HG02763 (cell line): Measurements from ENCODE around the gene STK24.

Experiments used
- ATAC-seq: cut with Tn5 transposase; IDR thresholded peaks from one replicate; pipeline ENCODE4 v1.9.1; 2021; ENCODE audit warnings: mild to moderate bottlenecking, moderate library complexity; ENCODE audit not compliant: unreplicated experiment

Gene STK24

DNA sequence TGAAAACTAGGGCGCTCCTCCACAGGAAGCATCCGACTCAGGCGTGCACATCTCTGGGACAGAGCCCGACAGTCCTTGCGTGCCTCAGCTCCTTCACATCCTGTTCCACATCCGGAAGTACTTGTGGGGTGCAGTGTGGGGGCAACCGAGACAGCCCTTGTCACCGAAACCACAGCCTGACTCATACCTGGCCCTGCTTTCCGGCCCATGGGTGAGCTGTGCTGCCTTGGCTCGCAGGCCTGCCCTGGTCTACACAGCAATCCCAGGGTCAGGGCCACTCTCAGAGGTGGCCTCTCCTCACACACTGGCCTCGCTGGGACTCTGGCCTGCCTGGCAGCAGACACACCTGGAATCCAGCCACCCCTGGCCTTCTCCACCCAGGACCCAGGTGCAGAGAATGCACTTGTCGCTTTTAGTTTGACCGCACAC is 100.4 kb downstream of the STK24 start:
- peak; percentile 93 for ATAC-seq

- ATAC-seq: peak; percentile 19
These were observed 100.8 kb downstream of the STK24 start for GRCh38 chr13:98476106-98476505.

- no peak for ATAC-seq
These were observed 101.4 kb downstream of the STK24 start for GRCh38 chr13:98475522-98475921.

DNA sequence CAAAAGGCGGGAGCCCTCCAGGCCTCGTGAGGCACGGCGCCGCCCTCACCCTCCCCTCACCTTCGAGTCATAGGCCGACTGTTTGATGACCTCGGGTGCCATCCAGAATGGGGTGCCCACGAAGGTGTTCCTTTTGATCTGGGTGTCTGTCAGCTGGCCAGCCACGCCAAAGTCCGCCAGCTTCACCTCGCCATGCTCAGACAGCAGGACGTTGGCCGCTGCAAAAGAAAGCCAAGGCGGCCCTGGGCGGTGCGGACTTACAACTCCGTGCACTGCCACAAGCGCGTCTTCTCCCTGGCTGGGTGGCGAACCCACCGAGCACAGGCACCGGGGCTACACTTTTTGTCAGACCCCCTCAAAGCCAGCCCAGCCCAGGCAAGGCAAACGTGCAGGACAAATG is 102.1 kb downstream of the STK24 start:
- ATAC-seq: no peak

DNA sequence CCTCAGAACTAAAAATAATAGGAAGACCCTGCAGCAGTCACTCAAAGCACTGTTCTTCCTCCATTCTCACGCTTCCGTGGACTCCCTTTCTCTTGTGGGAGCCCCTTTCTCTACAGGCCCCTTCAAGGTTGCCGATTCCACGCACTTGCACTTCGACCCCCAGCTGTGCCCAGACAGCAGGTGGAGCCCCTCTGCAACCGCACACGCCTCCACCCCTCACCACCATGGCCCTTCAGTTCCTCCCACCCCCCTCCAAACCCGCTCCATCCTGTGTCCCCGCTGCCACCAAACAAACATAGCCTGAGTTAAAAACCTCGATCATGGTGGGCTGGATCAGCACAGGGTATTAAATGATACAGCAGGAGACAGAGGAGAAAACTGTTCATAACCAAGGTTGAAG is 102.6 kb downstream of the STK24 start:
- ATAC-seq: no peak

- ATAC-seq: no peak
These were observed 103.1 kb downstream of the STK24 start for GRCh38 chr13:98473788-98474144.

- ATAC-seq: no peak
These were observed 103.6 kb downstream of the STK24 start for GRCh38 chr13:98473135-98473787.

GRCh38 chr13:98471934-98472333 is 105.0 kb downstream of the STK24 start:
- ATAC-seq: no peak

GRCh38 chr13:98470920-98471319 is 106.0 kb downstream of the STK24 start:
- no peak for ATAC-seq

DNA sequence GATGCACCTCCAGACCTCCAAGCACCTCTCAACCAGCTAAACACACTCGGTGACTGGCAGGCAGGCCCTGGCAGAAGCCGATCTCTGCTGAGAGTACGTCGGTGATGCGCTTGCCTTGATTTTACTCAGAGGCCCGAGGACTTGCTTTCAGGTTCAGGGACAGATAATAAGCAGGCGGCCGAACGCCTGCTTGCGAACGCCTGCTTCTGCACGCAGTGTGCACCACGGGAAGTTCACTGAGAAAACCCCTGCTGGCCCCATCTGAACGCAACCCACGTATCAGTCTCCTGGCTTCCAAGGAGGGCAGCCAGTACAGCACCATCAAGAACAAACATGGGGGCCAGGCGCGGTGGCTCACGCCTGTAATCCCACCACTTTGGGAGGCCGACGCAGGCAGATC is 108.0 kb downstream of the STK24 start:
- ATAC-seq: no peak

DNA sequence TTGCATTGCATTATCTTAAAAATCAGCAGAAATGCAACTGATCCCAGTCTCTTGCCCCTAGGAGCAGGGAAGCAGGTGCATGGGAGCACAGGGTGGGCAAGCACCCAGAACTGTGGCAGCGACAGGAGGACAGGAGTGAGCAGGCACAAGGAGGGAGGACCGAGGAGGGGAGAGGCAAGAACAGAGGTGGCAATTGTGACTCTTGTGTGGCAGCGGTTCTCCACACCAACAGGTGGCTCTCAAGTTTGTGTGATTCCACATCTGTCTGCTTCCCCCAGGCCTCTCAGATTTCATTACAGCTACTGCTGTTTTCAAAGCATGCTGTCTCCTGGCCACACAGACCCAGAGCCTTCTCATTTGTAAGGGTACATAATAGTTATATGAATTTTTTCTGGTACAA is 108.5 kb downstream of the STK24 start:
- ATAC-seq: no peak

GRCh38 chr13:98467263-98467985 is 109.5 kb downstream of the STK24 start:
- no peak for ATAC-seq

GRCh38 chr13:98466634-98467236 is 110.2 kb downstream of the STK24 start:
- ATAC-seq: no peak

- no peak for ATAC-seq
These were observed 114.0 kb downstream of the STK24 start for GRCh38 chr13:98462946-98463345.

GRCh38 chr13:98462241-98462882 is 114.5 kb downstream of the STK24 start:
- ATAC-seq: no peak

- ATAC-seq: no peak
These were observed 115.2 kb downstream of the STK24 start for GRCh38 chr13:98461486-98462240.

GRCh38 chr13:98460516-98460915 is 116.4 kb downstream of the STK24 start:
- no peak for ATAC-seq

DNA sequence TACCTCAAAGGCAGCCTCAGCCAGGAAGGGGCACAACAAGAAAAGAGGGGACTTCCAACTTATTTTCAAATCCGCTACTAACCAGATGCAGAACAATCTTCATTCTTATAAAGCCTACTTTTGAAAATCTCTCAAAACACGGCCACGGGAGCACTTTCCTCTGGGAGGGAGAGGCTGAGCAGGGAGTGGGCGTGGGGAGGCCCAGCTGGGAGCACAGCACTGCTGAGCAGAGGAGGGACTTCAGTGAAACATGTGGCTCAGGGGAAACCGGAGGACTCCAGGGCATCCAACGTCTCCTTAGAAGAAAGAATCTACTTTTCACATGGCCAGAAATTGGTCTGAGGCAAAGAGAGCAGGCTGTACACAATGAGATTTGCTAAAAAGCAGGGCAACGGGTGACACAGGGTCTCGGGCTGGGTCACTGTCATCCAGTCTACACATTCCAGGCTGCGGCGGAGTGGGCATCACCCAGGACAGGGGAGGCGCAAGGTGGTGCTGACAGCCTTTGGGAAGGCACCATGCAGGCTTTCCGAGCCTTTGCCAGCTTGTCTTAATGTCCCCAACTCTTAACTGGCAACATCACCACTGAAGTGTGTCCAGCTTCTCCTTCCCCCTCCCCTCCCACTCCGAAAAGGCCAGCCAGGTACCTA is 117.1 kb downstream of the STK24 start:
- no peak for ATAC-seq

DNA sequence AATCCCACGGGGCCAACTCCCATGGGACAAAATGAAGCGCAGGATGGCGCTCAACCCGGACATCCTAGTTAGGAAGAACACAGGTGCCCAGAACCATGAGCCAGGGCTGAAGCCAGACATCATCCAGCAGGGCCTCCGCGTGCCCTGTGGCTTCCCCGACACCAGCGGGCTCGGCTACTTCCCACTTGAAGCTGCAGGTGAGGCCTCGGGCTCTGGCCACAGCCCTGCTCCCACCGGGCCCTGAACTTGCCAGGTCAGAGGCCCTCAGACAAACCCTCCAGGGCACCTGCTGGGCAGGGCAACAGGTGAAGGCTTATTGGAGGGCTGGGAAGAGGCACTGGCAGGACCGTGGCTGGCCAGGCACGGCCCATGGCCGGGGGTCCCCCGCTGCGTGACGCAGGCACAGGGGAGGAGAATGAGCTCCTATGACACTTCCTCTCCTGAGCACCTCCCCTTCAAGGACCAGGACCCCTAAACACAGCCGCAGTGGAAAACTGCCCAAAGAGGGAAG is 117.7 kb downstream of the STK24 start:
- ATAC-seq: no peak

- no peak for ATAC-seq
These were observed 118.5 kb downstream of the STK24 start for GRCh38 chr13:98458431-98458830.
